VCaP (cell line): ENCODE data around the gene MOV10L1.

Source experiments
- H3K27ac ChIP-seq: fragments of 450-650 bp; 2 replicates; pipeline ENCODE4 v1.5.1; 2017
- TF ChIP-seq, protein P1 (sequence below): fragments of 450-650 bp; conservative IDR thresholded peaks from 2 replicates; pipeline ENCODE4 v1.5.1; 2017; ENCODE audit warnings: mild to moderate bottlenecking, moderate library complexity

Gene MOV10L1

GRCh38 chr22:50175921-50176849 lies 86.4 kb downstream of the MOV10L1 start:
- no peak overlapping the region for H3K27ac ChIP-seq
- TF ChIP-seq, protein P1, sequence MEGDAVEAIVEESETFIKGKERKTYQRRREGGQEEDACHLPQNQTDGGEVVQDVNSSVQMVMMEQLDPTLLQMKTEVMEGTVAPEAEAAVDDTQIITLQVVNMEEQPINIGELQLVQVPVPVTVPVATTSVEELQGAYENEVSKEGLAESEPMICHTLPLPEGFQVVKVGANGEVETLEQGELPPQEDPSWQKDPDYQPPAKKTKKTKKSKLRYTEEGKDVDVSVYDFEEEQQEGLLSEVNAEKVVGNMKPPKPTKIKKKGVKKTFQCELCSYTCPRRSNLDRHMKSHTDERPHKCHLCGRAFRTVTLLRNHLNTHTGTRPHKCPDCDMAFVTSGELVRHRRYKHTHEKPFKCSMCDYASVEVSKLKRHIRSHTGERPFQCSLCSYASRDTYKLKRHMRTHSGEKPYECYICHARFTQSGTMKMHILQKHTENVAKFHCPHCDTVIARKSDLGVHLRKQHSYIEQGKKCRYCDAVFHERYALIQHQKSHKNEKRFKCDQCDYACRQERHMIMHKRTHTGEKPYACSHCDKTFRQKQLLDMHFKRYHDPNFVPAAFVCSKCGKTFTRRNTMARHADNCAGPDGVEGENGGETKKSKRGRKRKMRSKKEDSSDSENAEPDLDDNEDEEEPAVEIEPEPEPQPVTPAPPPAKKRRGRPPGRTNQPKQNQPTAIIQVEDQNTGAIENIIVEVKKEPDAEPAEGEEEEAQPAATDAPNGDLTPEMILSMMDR = no peak

GRCh38 chr22:50176850-50177536 lies 87.2 kb downstream of the MOV10L1 start:
- TF ChIP-seq, protein P1 = no peak

DNA sequence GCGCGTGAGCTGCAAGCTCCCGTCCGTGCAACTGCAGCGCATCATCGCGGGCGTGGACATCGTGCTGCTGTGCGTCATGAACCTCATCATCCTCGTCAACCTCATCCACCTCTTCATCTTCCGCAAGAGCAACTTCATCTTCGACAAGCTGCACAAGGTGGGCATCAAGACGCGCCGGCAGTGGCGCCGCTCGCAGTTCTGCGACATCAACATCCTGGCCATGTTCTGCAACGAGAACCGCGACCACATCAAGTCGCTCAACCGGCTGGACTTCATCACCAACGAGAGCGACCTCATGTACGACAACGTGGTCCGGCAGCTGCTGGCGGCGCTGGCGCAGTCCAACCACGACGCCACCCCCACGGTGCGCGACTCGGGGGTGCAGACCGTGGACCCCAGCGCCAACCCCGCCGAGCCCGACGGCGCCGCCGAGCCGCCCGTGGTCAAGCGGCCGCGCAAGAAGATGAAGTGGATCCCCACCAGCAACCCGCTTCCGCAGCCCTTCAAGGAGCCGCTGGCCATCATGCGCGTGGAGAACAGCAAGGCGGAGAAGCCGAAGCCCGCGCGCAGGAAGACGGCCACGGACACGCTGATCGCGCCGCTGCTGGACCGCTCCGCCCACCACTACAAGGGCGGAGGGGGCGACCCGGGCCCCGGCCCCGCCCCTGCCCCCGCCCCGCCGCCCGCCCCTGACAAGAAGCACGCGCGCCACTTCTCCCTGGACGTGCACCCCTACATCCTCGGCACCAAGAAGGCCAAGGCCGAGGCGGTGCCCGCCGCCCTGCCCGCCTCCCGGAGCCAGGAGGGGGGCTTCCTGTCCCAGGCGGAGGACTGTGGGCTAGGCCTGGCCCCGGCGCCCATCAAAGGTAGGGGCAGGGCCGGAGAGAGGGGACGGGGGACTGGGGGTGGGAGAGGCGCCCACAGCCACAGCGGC lies 88.0 kb downstream of the MOV10L1 start:
- TF ChIP-seq, protein P1 = no peak
- H3K27ac ChIP-seq = no peak overlapping the region

More at GRCh38 chr22:50176850-50177536, 87.2 kb downstream of the MOV10L1 start:
- H3K27ac ChIP-seq = no peak overlapping the region

GRCh38 chr22:50178471-50178864 lies 88.7 kb downstream of the MOV10L1 start:
- TF ChIP-seq, protein P1 = no peak
- H3K27ac ChIP-seq = no peak overlapping the region

DNA sequence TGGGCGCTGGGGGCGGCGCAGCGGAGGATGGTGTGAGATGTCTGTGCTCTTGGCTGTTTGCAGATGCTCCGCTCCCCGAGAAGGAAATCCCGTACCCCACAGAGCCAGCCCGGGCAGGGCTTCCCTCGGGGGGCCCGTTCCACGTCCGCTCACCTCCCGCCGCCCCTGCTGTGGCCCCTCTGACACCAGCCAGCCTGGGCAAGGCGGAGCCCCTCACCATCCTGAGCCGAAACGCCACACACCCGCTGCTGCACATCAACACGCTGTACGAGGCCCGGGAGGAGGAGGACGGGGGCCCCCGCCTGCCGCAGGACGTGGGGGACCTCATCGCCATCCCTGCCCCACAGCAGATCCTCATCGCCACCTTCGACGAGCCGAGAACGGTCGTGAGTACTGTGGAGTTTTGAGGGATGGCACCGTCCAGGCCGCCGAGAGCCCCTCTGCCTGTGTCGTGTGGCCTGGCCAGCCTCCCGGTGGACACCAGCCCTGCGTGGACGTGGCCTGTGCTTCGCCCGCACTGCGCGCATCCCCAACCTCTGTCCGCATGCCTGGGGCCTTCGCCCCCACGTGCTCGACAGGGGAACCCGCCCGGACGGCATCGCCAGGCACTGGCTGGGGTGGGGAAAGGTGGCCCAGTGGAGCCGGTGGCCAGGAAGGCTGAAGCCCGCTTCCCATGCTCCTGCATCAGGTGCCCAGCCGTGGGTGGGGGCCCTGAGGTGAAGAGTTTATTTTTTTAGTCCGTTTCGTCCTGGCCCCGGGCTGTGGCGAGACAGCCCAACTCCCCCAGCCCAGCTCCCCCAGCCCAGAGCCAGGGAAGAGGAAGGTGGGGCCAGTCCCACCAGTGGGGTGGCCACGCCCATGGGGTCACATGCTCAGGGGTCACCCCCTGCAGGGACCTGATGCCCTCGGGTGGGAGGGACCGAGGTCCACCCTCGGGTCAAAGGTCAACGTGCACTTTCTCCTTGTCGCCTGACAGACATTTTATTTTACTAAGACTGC lies 89.4 kb downstream of the MOV10L1 start:
- TF ChIP-seq, protein P1 = no peak
- H3K27ac ChIP-seq = no peak overlapping the region

DNA sequence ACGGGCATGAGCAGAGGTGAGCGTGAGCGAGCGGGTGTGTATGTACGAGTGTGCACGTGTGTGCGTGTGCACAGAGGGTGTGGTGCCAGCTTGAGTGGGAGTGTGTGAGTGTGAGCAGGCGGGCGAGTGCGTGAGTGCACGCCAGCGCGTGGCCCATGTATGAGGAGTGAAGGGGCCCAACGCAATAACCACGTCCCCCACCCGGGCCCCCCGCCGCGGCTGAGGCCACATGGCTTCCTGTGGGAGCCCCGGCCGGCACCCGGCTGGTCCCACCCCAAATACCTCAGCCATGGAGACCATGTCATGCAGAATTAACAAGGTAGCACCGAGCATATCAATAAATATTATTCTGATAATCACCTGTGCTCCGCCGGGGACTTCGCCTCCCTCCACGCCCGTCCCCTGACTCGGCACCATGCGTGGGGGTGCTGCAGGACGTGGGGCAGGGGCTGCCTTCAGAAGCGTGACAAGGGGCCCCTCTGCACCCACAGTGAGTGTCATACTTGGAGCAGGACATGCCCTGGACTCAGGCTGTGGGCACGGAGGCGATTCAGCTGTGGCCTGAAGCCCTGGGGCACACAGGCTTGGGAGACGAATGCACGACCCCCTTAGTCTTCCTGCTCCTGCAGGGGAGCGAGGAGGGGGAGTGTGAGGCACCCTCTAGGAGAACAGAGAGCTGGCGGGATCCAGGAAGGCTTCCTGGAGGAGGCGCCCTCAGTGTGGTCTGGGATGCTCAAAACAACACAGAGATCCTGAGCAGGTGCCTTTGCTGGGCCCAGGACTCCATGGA lies 90.3 kb downstream of the MOV10L1 start:
- no peak overlapping the region for H3K27ac ChIP-seq
- TF ChIP-seq, protein P1 = no peak
